ENCODE data around the gene RAB31. TPM values are rescaled to one million over a fixed set of nuclear protein-coding genes. Genes with fewer than 3 reads are reported as not detected.
A peak's percentile ranks its signal among the peaks of the same experiment; 100 is the strongest.

The RAB31 gene
- total RNA-seq, 1 experiment from 2014 or later, result 118 TPM

GRCh38 chr18:9826685-9827084 lies 118.6 kb downstream of the RAB31 start:
- no peaks in the 10 kb centered on the region for H3K27me3 ChIP-seq (ENCODE audit: control insufficient read depth, insufficient read depth, low read length)
- ChIA-PET CTCF (no interaction called here), POLR2A (no interaction called here)
- in situ Hi-C loops (cut with HindIII; ENCODE audit: low pct_unique_long_range_greater_than_20kb, low sequenced_read_pairs) (no loop called here), intact Hi-C loops (cut with micrococcal nuclease; ENCODE audit: unreplicated experiment) (loop anchor here (10.0 kb wide), 1 partner anchor 88 kb away; the partner anchor contains the start of gene VAPA)
- H3K27ac ChIP-seq (ENCODE audit: low read length), result peak overlapping the region; percentile 73
- TF ChIP-seq REST (IDR thresholded peaks at IDR 0.05; ENCODE audit: insufficient read depth in 1 of 2, low read depth in 2 of 2, low read length in 1 of 2) (no peak), TCF7L2 (IDR thresholded peaks at IDR 0.05; ENCODE audit: low read depth, low read length) (no peak), CTCF (IDR thresholded peaks at IDR 0.05) (no peak), POLR2AphosphoS5 (IDR thresholded peaks at IDR 0.05; ENCODE audit: low read depth, low read length) (no peak), SIN3A (IDR thresholded peaks at IDR 0.05; ENCODE audit: borderline replicate concordance, insufficient read depth, low read depth, low read length) (no peak)
- H3K36me3 ChIP-seq (ENCODE audit: control insufficient read depth, insufficient read depth, low read length), result no peaks in the 10 kb centered on the region
- ATAC-seq (no peak), DNase-seq (ENCODE audit: low read depth, low spot score) (no peak)
- no peak overlapping the region for H3K4me3 ChIP-seq (ENCODE audit: low read depth in 2 of 2, low read length in 2 of 2)
- H3K9me3 ChIP-seq (ENCODE audit: control insufficient read depth, insufficient read depth, low read depth, low read length), result no peaks in the 10 kb centered on the region
- no TSS peak for BruUV-seq (replicated peaks)
- H3K4me1 ChIP-seq (ENCODE audit: control insufficient read depth, insufficient read depth, low read length), result peaks cover 64% of the 10 kb centered on the region

GRCh38 chr18:9827211-9827792 lies 119.2 kb downstream of the RAB31 start:
- no TSS peak for BruUV-seq (replicated peaks)
- Histone ChIP-seq H3K27me3 (ENCODE audit: control insufficient read depth, insufficient read depth, low read length) (no peaks in the 10 kb centered on the region), H3K36me3 (ENCODE audit: control insufficient read depth, insufficient read depth, low read length) (no peaks in the 10 kb centered on the region), H3K27ac (ENCODE audit: low read length) (peak overlapping the region; percentile 73), H3K4me3 (ENCODE audit: low read depth in 2 of 2, low read length in 2 of 2) (no peak overlapping the region), H3K9me3 (ENCODE audit: control insufficient read depth, insufficient read depth, low read depth, low read length) (no peaks in the 10 kb centered on the region), H3K4me1 (ENCODE audit: control insufficient read depth, insufficient read depth, low read length) (peaks cover 64% of the 10 kb centered on the region)
- DNase-seq (ENCODE audit: low read depth, low spot score), result no peak
- in situ Hi-C loops (cut with HindIII; ENCODE audit: low pct_unique_long_range_greater_than_20kb, low sequenced_read_pairs) (no loop called here), intact Hi-C loops (cut with micrococcal nuclease; ENCODE audit: unreplicated experiment) (loop anchor here (10.0 kb wide), 1 partner anchor 87 kb away; the partner anchor contains the start of gene VAPA)
- ChIA-PET POLR2A (no interaction called here), CTCF (no interaction called here)
- TF ChIP-seq POLR2AphosphoS5 (IDR thresholded peaks at IDR 0.05; ENCODE audit: low read depth, low read length), result no peak
- no peak for TF ChIP-seq TCF7L2 (IDR thresholded peaks at IDR 0.05; ENCODE audit: low read depth, low read length)
- no peak for TF ChIP-seq CTCF (IDR thresholded peaks at IDR 0.05)
- no peak for TF ChIP-seq SIN3A (IDR thresholded peaks at IDR 0.05; ENCODE audit: borderline replicate concordance, insufficient read depth, low read depth, low read length)
- TF ChIP-seq REST (IDR thresholded peaks at IDR 0.05; ENCODE audit: insufficient read depth in 1 of 2, low read depth in 2 of 2, low read length in 1 of 2), result no peak
- ATAC-seq, result peak; percentile 17
